Sciatic nerve (tissue), 2 donors: Measurements from ENCODE around the gene PRRC2A. TPM values are rescaled to one million over a fixed set of nuclear protein-coding genes. Genes with fewer than 3 reads are reported as not detected.
A peak's percentile ranks its signal among the peaks of the same experiment; 100 is the strongest.

Experiments
- ATAC-seq: fragments of 200-7000 bp; cut with Tn5 transposase; one replicate; pipeline ENCODE4 v1.9.1; 2020; ENCODE audit warnings: mild to moderate bottlenecking, moderate library complexity
- DNase-seq: peaks from one replicate; pipeline ENCODE4 v3.0.0-alpha.2; 2020; ENCODE audit warnings: low spot score
- intact Hi-C: fragments of 100-400 bp; cut with DNase I; formaldehyde crosslinking; loops from one replicate; pipeline ENCODE4 v1.14.2; 2022
- total RNA-seq: library from RNA; stranded (reverse); fragmentation: NEBNext Ultra II Directional; extraction: Animal tissue kit (Norgen Biotek cat#: 25700); gene quantifications from one replicate; pipeline ENCODE4 v1.2.1, GENCODE V29; 2021
- donor health status: DM: no; HTN: no; CAD: no.
- donor health status: DM: no; HTN: no; CAD: no.

Gene PRRC2A
- total RNA-seq, 1 donor from 2014 or later: 166 TPM

DNA sequence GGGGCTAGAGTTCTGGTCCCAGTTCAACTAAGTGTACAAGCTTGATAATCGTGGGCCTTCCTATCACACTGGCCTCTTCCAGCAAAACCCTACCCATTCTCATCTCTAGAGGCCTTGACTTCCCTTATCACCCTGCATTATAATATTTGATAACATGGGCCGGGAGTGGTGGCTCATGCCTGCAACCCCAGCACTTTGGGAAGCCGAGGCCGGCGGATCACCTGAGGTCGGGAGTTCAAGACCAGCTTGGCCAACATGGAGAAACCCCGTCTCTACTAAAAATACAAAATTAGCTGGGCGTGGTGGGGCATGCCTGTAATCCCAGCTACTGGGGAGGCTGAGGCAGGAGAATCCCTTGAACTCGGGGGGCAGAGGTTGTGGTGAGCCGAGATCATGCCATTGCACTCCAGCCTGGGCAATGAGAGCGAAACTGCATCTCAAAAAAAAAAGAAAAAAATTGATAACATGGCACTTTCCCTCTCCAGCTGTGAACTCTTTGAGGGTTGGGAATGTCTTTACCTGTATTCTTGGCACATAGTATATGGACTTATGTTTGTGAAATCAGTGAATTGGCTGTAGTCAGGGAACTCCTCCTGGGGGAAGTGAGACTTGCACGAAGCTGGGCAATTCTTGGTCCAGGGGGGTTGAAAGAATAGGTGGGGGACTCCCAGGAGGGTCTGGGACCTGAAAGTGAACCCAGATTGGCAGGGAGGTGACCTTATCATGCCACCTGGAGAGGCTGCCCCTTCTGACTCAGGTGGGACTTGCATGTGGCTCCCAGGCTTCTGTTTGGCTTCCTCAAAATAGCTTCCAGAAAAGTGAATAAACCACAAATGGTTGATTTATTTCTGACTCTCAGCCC is 41.0 kb downstream of the PRRC2A start:
- ATAC-seq (no peak), DNase-seq (no peak)
- intact Hi-C loops: no loop called here

DNA sequence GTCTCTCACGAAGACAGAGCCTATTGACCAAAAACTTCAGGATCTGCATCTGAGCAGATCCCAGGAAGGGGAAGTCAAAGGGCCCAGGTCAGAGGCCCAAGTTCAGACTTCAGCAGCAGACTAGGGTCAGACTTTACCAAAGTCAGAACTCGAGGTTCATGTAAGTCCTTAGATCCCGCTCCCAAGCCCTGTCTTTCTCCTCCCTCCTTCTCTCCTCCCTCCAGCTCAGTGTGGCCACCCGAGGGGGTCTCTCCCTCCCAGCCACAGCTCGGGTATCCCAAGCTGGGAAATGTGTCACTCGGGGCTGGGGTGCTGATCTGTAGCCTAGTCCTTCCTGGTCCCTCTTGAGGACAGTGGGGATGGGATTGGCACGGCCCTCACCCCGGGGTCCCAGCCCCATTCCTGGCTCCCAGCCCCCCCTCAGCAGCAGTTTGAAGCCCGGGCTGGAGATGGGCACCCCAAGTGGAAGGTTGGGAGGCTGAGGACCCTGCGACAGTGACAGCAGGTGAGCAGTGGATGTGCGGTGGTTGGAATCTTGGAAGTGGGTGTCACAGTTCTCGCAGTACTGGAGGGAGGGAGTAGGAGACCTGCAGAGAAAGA is 41.7 kb downstream of the PRRC2A start:
- ATAC-seq (no peak), DNase-seq (no peak)
- intact Hi-C loops: no loop called here

DNA sequence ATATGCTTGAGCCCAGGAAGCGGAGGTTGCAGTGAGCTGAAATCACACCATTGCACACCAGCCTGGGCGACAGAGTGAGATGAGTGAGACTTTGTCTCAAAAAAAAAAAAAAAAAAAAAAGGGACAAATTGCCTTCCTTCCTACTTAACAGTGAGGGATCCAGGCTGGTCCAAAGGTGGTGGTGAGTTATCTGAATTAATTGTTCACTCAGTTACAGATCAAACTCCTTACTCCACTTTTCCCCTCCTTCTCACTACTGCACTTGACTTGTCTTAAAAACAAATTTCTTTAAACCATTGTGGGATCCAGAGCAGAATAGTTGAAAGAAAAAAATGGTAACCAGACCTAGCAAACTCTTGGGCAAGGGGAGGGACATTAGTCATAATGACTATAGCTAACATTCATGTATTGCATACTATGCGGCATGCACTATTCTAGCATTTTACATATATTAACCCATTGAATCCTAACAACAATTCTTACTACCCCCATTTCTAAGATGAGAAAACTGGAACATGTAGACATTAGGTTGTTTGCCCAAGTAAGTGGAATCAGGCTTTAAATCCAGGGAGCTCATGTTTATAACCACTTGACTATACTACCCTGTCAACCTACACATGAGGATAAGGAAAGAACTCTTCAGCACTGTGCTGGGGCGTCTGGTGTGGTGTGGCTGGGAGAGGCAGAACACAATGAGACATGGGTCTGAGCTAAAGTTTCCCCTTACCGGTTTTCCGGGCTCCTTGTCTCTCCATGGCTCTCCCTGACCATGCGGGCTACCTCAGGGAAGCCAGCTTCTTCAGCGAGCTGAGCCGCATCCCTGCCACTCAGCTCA is 42.8 kb downstream of the PRRC2A start:
- no peak for DNase-seq
- intact Hi-C loops: no loop called here
- ATAC-seq: no peak

DNA sequence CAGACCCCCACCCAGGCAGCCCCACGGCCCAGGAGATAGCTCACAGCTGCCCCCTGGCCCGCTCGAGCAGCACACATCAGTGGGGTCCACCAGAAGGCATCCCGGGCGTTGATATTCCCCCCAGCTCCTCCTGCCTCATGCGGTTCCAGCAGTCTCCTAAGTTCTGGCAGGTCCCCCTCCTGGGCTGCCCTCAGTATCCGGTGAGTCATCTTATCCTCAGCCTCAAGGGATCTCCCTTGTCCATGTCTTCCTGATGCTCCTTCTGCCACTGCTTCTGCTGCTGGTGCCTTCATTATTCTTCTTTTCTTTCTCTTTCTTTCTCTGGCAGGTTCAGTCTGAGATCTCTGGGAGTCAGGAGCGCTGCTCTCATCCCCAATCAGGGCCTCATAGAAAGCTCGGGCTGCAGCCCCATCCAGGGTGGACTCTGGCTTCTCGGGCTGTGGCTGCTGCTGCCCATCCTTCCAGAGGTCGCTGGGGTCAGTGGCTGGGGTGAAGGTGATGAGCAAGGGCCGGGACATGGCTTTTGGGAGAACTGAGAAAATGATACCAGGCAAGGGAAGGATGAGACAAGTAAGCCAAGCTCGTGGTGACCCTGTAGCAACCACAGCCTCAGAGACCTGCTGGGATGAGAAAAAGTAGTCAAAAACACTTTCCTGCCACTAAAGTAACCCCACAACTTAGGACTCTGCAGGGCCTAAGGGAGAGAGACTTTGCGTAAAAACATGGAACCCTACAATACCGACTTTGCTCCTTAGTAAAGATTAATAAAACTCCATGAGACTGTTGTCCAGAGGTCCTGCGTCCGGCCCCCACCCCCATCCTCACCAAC is 43.7 kb downstream of the PRRC2A start:
- DNase-seq (no peak), ATAC-seq (peak; percentile 25)
- intact Hi-C loops: no loop called here

DNA sequence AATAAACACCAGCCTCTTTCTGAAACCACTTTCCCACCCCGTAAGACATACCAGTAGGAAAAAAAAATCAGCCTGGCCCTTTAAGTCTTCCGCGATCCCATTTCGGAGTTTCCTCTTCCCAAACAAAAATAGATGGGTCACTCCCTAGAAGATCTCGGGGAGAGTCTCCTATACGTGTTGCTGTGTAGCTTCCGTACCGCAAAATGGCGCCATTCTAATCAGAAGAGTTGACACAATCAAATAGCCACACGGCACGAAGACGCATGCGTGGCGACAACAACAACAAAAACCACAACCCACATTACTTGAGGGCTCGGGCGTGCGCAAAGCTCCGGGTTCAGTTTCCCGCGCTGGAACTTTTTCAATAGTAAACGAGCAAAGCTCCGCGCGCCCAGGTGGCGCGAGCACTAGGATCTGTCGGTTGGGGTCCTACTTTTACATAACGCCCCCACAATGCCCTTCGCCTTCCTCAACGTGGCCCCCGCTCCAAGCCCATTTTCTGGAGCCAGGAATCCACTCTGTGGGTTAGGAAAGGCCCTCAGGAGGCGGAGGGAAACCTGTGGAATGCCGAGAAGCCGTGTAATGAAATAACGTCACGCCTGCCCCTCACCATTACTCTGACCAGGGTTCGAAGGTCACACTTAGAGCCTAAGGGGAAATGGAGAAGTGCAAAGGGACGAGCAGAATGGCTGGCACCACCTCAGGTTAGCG is 44.4 kb downstream of the PRRC2A start, which contains the start of gene GPANK1:
TSS of gene GPANK1 (minus strand) at position 208 of the 711 bp plus-strand sequence. CDS start 519 bp downstream, outside the sequence.
- intact Hi-C loops: no loop called here
- peak; percentile 92 for DNase-seq
- peak; percentile 84 for ATAC-seq

GRCh38 chr6:31665501-31666336 is 45.2 kb downstream of the PRRC2A start, which contains the start of gene CSNK2B:
Gene CSNK2B, plus strand, starts transcription at chr6:31666080. Its CDS starts 752 bp downstream, at chr6:31666832.
- ATAC-seq (peak; percentile 93), DNase-seq (peak; percentile 98)
- intact Hi-C loops: no loop called here

DNA sequence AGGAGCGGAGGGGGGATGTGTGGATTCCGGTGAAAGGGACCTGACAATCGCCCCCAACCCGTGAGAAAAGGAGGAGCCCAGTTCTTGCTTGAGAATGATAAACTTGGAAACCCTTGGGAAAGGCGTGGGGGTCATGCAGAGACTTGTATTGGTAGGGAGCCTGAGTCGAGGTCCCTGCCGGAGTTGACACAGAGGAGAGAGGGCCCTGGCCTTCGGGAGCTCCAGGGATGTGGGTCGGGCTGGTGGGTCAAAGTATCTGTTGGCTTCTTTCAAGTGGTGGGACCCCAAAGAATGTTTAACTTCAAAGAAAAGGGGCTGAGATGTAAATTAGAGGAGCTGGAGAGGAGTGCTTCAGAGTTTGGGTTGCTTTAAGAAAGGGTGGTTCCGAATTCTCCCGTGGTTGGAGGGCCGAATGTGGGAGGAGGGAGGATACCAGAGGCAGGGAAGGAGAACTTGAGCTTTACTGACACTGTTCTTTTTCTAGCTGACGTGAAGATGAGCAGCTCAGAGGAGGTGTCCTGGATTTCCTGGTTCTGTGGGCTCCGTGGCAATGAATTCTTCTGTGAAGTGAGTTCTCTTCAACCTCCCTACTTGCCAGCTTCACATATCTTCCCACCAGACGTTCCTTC is 45.9 kb downstream of the PRRC2A start:
- DNase-seq (no peak), ATAC-seq (no peak)
- intact Hi-C loops: no loop called here

GRCh38 chr6:31669676-31670075 is 49.2 kb downstream of the PRRC2A start, which contains the start of gene LY6G5B:
Gene LY6G5B, plus strand, starts transcription at chr6:31669976. Its CDS starts 975 bp downstream, at chr6:31670951.
- DNase-seq (no peak), ATAC-seq (no peak)
- intact Hi-C loops: no loop called here

DNA sequence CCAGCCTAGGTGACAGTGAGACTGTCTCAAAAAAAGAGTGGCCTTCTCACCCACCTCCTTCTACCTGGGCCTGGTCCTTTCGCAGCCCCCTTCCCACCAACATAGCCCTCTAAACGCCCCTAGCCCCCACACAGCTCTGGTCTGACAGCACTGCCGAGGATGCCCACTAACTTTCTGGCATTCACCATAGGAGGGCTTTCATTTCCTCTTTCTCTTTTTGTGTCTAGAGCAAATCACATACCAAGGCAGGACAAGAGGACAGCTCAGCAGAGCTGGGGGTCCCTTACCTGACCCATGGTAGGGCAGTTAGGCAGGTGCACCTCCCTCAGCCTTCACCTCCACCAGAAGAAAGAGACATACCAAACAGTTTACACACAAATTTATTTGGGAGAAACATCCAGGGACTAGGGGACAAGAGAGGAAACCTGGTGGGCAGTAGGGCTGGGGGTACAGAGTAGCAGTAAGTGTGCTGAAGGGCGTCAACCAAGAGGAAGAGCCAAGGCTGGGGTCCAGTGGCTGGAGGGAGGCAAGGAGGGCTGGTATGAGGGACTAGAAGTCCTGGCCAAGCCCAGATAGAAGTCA is 55.9 kb downstream of the PRRC2A start:
- intact Hi-C loops: no loop called here

GRCh38 chr6:31676904-31677303 is 56.4 kb downstream of the PRRC2A start:
- DNase-seq (no peak), ATAC-seq (no peak)
- intact Hi-C loops: no loop called here

More for the DNA sequence above, 55.9 kb downstream of the PRRC2A start:
- no peak for DNase-seq
- no peak for ATAC-seq

DNA sequence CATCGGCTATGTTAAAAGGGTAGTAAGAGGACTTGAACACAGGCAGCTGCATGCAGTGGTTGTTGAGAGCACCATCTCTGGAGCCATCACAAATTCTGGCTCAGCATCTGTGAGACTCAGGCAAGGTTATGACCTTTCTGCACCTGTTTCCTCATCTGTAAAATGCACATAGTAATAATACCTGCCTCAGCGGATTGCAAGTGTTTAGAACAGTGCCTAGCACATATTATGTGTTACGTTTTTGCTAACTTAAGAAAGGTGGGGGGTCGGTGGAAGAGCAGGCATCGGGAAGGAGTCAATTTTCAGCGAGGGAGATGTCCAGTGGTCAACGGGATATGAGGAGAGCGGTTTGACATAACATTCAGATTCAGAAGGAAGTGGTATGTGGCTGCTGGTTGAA is 57.4 kb downstream of the PRRC2A start:
- ATAC-seq: no peak
- intact Hi-C loops: no loop called here
- DNase-seq: no peak

- ATAC-seq (peak; percentile 84), DNase-seq (peak; percentile 90)
- intact Hi-C loops: loop anchor here (10.0 kb wide), 1 partner anchor 154 kb away; no protein-coding TSS in a partner anchor
Measured at GRCh38 chr6:31680226-31681134, 60.0 kb downstream of the PRRC2A start, which contains the start of gene LY6G5C. Gene LY6G5C, minus strand, starts transcription at chr6:31681067. Its CDS starts 694 bp downstream, at chr6:31680373.

DNA sequence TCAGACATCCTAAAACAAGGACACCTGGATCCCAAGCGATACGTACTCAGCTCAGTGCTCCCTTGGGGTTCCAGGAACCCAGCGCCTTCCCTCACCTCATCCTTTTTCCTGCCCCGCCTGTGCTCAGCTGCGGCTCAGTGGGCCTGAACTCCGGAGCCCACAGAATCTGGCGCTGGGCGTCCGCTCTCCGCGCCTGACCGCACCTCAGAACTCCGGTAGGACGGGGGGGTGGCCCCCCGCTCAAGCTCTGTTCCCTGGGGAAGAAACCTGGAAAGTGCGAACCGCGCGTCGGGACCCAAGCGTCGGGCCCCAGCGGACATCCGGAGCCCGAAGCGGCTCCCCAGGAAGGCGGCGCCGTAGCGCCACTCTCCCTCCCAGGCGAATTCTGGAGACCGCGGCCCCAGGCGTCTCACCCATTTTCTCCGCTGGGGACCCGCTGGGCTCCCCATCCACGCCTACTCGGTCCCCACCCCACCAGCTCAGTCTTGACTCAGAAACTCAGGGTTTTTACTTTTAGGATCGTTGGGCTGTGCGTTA is 60.7 kb downstream of the PRRC2A start:
- ATAC-seq (peak; percentile 48), DNase-seq (no peak)
- intact Hi-C loops: loop anchor here (10.0 kb wide), 1 partner anchor 154 kb away; no protein-coding TSS in a partner anchor

DNA sequence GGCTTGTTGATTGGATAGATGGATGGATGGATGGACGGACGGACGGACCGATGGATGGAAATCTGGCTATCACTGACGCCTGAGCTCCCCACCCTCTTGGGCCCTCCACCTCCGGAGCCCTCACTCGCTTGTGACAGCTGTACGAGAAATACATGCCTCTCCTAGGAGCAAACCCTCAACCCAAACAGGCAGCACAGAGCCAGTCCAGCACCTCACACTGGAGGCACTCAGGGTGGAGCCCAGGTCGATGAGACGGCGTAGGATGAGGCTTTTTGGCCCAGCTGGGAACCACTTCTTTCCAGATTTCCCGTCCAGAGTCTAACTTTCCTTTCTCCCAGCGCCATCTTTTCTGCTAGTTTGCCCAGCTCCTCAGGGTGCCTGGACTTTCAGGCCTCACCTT is 63.1 kb downstream of the PRRC2A start:
- peak; percentile 18 for ATAC-seq
- intact Hi-C loops: loop anchor here (10.0 kb wide), 1 partner anchor 151 kb away; no protein-coding TSS in a partner anchor

GRCh38 chr6:31686483-31686882 is 66.0 kb downstream of the PRRC2A start:
- intact Hi-C loops: loop anchor here (10.0 kb wide), 1 partner anchor 148 kb away; no protein-coding TSS in a partner anchor
- ATAC-seq: no peak

More for the DNA sequence above, 63.1 kb downstream of the PRRC2A start:
- no peak for DNase-seq

More at GRCh38 chr6:31686483-31686882, 66.0 kb downstream of the PRRC2A start:
- no peak for DNase-seq
